A673 (cell line): ENCODE data around the gene CENPU. TPM values are rescaled to one million over a fixed set of nuclear protein-coding genes. Genes with fewer than 3 reads are reported as not detected.

ENCODE experiments used
- BruUV-seq: library from RNA; stranded (reverse); fragments of 400-500 nt; replicated peaks from 2 replicates; lab custom pipeline; 2021; lab: Mats Ljungman, UMichigan
- CTCF ChIA-PET: fragments of 300-600 bp; sonication (Branson Sonifier 250); formaldehyde crosslinking; loops from one replicate; lab custom pipeline; 2022; ENCODE audit warnings: antibody characterized with exemption; lab: Charles Lee
- POLR2A ChIA-PET: fragments of 300-600 bp; sonication (Branson Sonifier 250); formaldehyde crosslinking; loops from one replicate; lab custom pipeline; 2022; ENCODE audit warnings: antibody characterized with exemption; ENCODE audit not compliant: low non-redundant PET; lab: Charles Lee
- DNase-seq: peaks from one replicate; pipeline ENCODE4 v3.0.0-alpha.2; 2015; ENCODE audit warnings: low spot score
- H3K27ac ChIP-seq: fragments of 200-600 bp; sonication (generic); 2 replicates; pipeline ENCODE4 v1.5.1; 2016; ENCODE audit warnings: mixed run types, low read depth, mild to moderate bottlenecking, mixed read lengths, antibody characterized with exemption, low read length; ENCODE audit not compliant: poor library complexity, severe bottlenecking
- H3K27me3 ChIP-seq: fragments of 200-600 bp; sonication (generic); replicated peaks from 2 replicates; pipeline ENCODE4 v1.6.1; 2017; ENCODE audit warnings: mixed run types, low read depth, mild to moderate bottlenecking, mixed read lengths, antibody characterized with exemption, low read length; ENCODE audit not compliant: insufficient read depth, poor library complexity
- H3K36me3 ChIP-seq: fragments of 200-600 bp; sonication (generic); 2 replicates; pipeline ENCODE4 v1.6.1; 2016; ENCODE audit warnings: mixed run types, mild to moderate bottlenecking, mixed read lengths, antibody characterized with exemption, low read length; ENCODE audit not compliant: insufficient read depth, poor library complexity, severe bottlenecking
- H3K4me1 ChIP-seq: fragments of 200-600 bp; sonication (generic); 2 replicates; pipeline ENCODE4 v1.6.1; 2017; ENCODE audit warnings: mixed run types, mild to moderate bottlenecking, mixed read lengths, antibody characterized with exemption, low read length; ENCODE audit not compliant: insufficient read depth, poor library complexity, severe bottlenecking
- H3K4me3 ChIP-seq: fragments of 200-600 bp; sonication (generic); 2 replicates; pipeline ENCODE4 v1.5.1; 2016; ENCODE audit warnings: low read depth, mixed run types, mild to moderate bottlenecking, mixed read lengths, low read length; ENCODE audit not compliant: poor library complexity, severe bottlenecking
- H3K9me3 ChIP-seq: fragments of 200-600 bp; sonication (generic); 2 replicates; pipeline ENCODE4 v1.6.1; 2016; ENCODE audit warnings: mixed run types, low read depth, mild to moderate bottlenecking, mixed read lengths, antibody characterized with exemption, low read length; ENCODE audit not compliant: poor library complexity, severe bottlenecking
- CTCF ChIP-seq: fragments of 300-800, 200-600 bp; sonication (generic); conservative IDR thresholded peaks from 2 replicates; pipeline ENCODE4 v1.5.1; 2017; ENCODE audit warnings: low read depth, mild to moderate bottlenecking, antibody characterized with exemption, low read length, moderate library complexity, mixed read lengths
- EZH2 ChIP-seq: fragments of 200-600 bp; sonication (generic); IDR thresholded peaks from 2 replicates; pipeline ENCODE4 v1.6.1; 2017; ENCODE audit warnings: borderline replicate concordance, low read depth, mild to moderate bottlenecking, mixed read lengths, antibody characterized with exemption, low read length; ENCODE audit not compliant: poor library complexity, severe bottlenecking
- intact Hi-C: fragments of 100-400 bp; cut with micrococcal nuclease; formaldehyde crosslinking; loops from one replicate; pipeline ENCODE4 v1.10.0; 2022; ENCODE audit not compliant: unreplicated experiment
- total RNA-seq: library from RNA; stranded (reverse); gene quantifications from 2 replicates; pipeline ENCODE4 v1.2.3, GENCODE V29; 2021

Gene CENPU
- total RNA-seq, 1 experiment from 2014 or later: 87.3 TPM

DNA sequence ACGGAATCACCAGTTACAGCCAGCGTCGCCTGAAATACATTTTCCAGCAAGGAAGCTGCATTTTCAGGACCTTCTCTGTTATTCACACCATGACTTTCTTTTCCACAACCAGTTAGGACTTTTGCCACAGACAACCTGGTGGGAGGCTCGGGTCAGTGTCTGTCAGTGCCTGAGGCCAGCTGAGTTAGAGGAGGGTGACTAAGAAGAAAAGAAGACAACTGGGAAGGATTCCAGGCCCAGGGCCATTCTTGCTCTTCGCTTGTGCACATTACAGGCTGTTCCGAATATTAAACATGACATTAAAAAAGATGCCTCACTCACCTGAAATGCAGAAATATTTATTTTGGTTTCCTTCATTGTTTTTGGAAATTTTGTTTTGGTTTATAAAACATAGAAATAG is 21.4 kb upstream of the CENPU start:
- DNase-seq: no peak
- no peaks in the 10 kb centered on the region for H3K36me3 ChIP-seq
- ChIA-PET CTCF (no interaction called here), POLR2A (no interaction called here)
- TF ChIP-seq EZH2: no peak
- intact Hi-C loops: no loop called here
- no TSS peak for BruUV-seq
- H3K4me3 ChIP-seq: no peak overlapping the region
- no peaks in the 10 kb centered on the region for H3K4me1 ChIP-seq
- H3K9me3 ChIP-seq: no peaks in the 10 kb centered on the region
- no peaks in the 10 kb centered on the region for H3K27me3 ChIP-seq
- H3K27ac ChIP-seq: no peak overlapping the region

- no peak overlapping the region for H3K4me3 ChIP-seq
- ChIA-PET CTCF (no interaction called here), POLR2A (no interaction called here)
- TF ChIP-seq EZH2: no peak
- no peaks in the 10 kb centered on the region for H3K9me3 ChIP-seq
- H3K36me3 ChIP-seq: no peaks in the 10 kb centered on the region
- no peaks in the 10 kb centered on the region for H3K4me1 ChIP-seq
- H3K27me3 ChIP-seq: no peaks in the 10 kb centered on the region
- intact Hi-C loops: no loop called here
- no peak overlapping the region for H3K27ac ChIP-seq
- DNase-seq: no peak
- no TSS peak for BruUV-seq
Observed at GRCh38 chr4:184752496-184753275, 18.8 kb upstream of the CENPU start.

DNA sequence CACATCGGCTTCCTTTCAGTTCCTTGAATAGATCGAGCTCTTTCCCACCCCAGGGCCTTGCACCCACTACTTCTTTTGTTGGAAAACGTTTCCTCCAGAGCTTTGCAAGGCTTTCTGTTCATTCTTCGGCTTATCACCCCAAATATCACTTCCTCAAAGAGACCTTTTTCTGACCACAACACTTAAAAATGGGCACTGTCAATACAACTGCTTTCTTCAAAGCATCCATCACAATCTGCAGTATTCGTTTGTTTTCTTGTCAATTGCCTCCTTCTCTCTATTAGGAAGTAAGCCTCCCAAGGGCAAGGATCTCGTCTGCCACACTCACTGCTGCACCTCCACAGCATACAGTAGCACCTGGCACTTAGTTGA is 17.7 kb upstream of the CENPU start:
- POLR2A ChIA-PET: no interaction called here
- intact Hi-C loops: no loop called here
- TF ChIP-seq CTCF (no peak), EZH2 (no peak)
- DNase-seq: no peak
- Histone ChIP-seq H3K4me1 (no peaks in the 10 kb centered on the region), H3K36me3 (no peaks in the 10 kb centered on the region), H3K27ac (no peak overlapping the region), H3K9me3 (no peaks in the 10 kb centered on the region), H3K27me3 (no peaks in the 10 kb centered on the region), H3K4me3 (no peak overlapping the region)
- BruUV-seq: no TSS peak
- CTCF ChIA-PET: no interaction called here

GRCh38 chr4:184750926-184751584 is 17.2 kb upstream of the CENPU start:
- Histone ChIP-seq H3K27me3 (no peaks in the 10 kb centered on the region), H3K4me3 (no peak overlapping the region), H3K9me3 (no peaks in the 10 kb centered on the region), H3K4me1 (no peaks in the 10 kb centered on the region), H3K27ac (no peak overlapping the region), H3K36me3 (no peaks in the 10 kb centered on the region)
- intact Hi-C loops: no loop called here
- ChIA-PET POLR2A (no interaction called here), CTCF (no interaction called here)
- BruUV-seq: no TSS peak
- DNase-seq: no peak
- TF ChIP-seq EZH2: no peak
